Medulla oblongata (tissue), 1 donor: Measurements from ENCODE around the gene SCGB3A1.

Experiments
- DNase-seq: peaks from one replicate; pipeline ENCODE4 v3.0.0-alpha.2; 2015; ENCODE audit errors: extremely low spot score

Gene SCGB3A1, protein sequence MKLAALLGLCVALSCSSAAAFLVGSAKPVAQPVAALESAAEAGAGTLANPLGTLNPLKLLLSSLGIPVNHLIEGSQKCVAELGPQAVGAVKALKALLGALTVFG

DNA sequence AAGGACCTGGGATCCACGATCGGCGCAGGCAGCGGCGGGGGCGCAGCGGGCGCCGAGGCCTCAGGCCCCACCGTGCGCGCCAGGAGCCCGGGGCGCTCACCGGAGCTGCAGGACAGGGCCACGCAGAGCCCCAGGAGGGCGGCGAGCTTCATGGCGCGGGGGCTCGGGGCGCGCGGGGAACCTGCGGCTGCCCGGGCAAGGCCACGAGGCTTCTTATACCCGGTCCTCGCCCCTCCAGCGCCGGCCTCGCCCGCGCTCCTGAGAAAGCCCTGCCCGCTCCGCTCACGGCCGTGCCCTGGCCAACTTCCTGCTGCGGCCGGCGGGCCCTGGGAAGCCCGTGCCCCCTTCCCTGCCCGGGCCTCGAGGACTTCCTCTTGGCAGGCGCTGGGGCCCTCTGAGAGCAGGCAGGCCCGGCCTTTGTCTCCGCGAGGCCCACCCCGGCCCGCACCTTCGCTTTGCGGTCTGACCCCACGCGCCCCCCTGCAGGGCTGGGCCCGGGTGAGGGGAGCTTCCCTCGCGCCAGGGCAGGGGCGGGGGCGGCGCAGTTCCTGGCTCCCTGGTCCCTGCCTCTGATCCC is at the start of gene SCGB3A1:
Gene SCGB3A1 (minus strand): TSS at position 189 of the 577 bp plus-strand sequence. CDS start 37 bp downstream, at position 152.
- DNase-seq = no peak

DNA sequence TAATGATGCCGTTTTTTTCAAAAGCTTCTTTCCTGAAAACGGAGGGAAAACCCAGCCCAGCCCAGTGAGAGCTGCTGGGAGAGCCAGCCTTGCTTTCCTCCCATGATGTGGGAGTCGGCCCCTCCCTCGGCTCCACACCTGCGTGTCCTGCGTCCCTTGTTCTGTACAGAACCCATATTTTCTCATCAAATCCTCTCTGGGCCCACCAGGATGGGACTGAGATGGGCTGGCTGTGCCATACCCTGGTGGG is 49.2 kb upstream of the SCGB3A1 start:
- DNase-seq = no peak

DNA sequence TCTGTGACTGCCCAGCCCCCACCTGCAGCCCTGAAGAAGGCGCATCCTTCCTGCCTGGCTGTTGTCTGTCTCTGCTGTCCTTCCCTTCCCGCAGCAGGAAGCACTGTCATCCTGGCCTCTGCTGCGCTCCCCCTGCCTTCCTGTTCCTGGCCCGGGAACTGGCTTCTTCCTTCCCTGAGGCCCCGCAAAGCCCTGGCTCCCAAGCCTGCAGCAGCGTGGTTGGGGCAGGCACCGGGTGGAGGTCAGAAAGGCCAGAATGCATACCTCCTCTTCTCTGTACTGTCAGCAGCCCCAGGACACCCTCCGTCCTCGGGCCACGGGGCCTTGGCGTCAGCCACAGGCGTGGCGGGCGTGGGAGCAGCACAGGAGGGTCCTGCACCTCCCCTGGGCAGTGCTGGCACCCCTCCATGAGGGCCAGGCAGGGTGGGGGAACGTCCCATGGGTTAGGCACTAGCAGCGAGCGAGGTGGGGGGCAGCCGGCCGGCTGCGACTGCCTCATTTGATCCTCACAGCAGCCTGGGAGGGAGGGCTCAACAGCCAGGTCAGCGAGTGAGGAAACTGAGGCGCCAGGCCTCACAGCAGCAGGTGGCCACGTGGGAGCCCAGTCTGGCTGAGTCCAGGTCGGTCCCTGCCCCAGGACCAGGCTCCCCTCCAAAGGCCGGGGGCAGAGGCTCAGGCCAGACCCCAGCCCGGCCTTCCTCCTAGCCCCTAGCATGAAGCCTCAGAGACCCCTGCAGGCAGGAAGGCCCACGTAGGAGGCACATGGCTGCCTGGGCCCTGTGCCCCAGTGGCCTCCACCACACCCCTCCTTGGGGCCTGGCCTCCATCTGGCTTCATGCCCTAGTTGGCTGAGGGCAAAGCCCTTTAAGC is 48.7 kb upstream of the SCGB3A1 start:
- no peak for DNase-seq

DNA sequence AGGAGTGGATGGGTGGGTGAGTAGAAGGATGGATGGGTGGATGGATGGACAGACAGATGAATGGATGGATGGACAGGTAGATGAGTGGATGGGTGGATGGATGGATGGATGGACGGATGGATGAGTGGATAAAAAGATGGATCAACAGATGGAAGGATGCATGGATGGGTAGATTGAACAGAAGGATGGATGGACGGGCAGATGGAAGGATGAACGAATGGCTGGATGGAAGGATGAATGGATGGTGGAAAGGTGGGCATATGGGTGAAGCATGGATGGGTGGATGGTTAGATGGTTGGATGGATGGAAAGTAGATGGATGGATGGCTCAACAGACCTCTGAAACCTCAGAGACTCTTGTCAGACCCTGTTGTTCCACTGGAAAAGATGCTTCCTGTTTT is 48.0 kb upstream of the SCGB3A1 start:
- no peak for DNase-seq

- DNase-seq = no peak
Measured at GRCh38 chr5:180637962-180638680, 46.8 kb upstream of the SCGB3A1 start.

DNA sequence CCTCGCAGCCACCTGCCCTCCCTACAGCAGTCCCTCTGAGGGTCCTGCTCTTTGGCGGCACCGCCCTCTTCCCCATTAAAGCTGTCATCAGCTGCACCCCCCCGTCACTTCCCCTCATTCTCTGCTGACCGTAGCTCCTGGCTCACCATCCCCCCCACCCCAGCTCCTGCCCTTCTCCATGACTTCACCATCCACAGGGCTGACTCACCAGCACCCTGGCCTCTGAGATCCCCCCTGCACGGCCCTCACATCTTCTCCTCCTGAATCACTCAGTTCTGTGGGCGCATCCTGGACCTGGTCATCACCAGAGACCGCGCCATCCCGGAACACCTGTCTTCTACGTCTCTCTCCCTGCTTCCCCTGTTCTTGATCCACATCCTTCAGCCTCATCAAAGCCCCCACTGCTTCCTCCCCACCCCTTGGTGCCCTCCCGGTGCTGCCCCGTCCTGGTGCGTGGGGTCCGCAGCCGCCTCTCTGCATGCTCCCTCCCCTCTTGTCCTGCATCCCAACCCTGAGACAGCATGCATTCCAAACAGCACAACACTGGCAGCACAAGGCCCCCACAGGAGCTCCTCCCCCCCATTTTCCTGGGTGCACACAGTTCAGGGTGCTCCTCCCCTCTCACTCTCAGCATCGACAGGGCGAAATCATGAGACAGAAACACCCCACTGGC is 45.2 kb upstream of the SCGB3A1 start:
- DNase-seq = no peak

- DNase-seq = no peak
Measured at GRCh38 chr5:180636016-180636402, 44.7 kb upstream of the SCGB3A1 start.

DNA sequence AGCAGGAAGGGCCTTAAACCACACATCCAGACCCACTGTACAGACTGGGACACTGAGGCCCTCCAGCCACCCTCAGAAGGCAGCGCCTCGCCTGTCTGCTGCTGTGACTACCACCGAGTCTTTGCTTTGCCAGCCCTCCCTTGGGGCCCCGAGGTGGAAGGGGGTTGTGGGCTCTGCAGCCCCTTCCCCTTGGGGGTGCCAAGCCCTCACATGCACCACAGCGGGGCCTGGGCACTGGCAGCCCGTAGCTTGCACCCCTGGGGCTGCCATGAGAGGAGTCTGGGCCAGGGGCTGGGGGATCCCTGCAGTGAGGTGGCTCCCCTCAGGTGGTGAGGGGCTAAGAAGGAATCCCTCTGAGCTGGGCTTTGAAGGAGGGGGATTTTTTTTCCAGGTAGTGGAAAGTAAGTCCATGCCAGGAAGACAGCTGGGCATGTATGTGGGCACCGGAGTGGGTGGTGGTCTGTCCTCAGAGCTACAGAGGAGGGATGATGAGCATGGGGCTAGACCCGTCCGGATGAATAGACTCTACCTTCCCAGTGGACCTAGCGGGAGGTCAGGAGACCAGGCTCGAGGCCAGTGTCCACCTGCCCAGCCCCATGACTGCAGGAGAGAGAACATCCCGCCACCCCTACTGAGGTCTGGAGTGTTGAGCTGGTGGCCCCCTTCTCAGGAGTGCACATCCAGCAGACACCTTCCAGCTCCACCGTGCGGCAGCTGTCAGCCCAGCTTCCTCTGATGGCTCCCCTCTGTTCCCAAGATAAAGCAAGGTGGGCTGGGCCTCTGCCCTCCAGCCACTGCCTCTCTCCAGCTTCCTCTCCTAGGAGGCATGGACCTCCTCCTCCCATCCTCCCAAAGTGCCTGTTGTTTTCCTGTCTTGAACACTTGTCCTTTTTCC is 42.2 kb upstream of the SCGB3A1 start:
- no peak for DNase-seq

DNA sequence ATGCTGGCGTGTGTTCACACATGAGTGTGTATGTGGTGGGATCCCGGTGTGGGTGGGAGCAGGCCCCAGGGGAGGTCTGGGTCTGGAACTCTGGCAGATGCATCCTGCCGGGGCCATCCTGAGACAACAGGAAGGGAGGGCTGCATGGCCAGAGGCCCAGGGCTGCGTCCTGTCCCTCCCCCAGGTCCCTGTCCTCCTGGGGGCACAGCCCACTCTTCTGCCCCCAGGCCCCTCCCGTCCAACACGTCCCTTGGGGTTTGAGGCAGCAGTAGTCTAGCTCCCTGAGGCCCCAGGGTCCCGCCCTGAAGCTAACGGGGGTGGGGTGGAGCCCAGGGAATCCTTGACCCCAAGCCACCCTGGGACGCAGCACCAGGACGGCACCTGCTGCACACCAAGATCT is 41.5 kb upstream of the SCGB3A1 start:
- DNase-seq = no peak

DNA sequence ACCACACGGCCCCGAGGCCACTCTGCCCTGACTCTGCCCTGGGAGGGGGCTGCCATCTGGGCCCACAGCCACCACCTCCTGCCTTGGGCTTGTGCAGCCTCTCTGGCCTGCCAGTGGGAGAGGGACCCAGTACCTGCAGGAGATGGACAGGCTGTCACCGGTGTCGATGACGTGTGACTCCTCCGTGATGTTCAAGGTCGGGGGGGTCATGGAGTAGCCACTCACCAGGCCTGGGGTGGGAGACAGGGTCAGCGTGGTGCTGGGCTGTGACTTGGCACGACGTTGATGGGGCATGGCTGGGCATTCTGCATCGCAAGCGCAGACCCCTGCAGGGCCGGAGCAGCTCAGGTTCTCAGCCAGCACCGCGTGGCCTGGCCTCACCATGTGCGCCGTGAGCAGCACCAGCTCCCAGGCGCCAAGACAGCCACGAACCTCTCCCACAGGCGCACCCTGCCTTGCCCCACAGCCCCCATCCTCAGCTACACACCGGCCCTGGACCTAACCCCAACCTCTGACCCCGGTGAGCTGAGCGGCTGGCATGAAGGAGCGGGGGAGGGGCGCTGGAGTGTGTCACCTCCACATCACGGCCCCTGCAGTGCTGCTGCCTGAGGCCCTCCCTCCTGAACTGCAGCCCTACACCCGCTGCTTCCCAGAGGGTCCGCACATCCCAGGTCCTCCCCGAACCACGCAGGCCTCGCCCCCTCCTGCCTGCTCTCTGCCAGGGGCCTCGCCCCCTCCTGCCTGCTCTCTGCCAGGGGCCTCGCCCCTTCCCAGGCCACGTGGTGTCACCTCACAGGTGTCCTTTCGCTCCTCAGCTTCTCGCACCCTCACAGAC is 40.5 kb upstream of the SCGB3A1 start:
- no peak for DNase-seq

GRCh38 chr5:180630426-180630825 is 39.1 kb upstream of the SCGB3A1 start:
- DNase-seq = no peak

DNA sequence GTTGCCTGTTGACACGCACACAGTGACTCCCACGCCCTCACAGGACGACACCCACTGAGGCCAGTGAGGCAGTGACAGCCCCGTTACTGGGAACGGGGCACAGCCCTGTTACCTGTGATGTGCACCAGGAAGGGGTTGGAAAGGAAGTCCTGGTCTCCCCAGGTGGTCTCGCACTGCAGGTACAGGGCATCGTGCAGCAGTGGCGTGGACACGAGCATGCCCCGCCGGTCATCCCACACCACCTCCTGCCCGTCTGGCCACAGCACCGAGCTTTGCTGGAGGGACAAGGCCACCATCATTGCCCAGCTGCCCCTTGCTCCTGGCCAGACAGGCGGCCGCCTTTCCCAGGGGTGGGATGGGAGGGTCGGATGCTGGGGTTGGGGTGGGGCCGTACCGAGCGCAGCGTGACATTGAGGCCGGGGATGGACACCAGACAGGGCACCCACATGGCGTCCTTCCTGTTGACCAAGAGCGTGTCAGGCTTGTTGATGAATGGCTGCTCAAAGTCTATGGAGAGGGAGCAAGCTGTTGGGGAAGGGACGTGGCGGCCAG is 38.6 kb upstream of the SCGB3A1 start:
- DNase-seq = no peak

DNA sequence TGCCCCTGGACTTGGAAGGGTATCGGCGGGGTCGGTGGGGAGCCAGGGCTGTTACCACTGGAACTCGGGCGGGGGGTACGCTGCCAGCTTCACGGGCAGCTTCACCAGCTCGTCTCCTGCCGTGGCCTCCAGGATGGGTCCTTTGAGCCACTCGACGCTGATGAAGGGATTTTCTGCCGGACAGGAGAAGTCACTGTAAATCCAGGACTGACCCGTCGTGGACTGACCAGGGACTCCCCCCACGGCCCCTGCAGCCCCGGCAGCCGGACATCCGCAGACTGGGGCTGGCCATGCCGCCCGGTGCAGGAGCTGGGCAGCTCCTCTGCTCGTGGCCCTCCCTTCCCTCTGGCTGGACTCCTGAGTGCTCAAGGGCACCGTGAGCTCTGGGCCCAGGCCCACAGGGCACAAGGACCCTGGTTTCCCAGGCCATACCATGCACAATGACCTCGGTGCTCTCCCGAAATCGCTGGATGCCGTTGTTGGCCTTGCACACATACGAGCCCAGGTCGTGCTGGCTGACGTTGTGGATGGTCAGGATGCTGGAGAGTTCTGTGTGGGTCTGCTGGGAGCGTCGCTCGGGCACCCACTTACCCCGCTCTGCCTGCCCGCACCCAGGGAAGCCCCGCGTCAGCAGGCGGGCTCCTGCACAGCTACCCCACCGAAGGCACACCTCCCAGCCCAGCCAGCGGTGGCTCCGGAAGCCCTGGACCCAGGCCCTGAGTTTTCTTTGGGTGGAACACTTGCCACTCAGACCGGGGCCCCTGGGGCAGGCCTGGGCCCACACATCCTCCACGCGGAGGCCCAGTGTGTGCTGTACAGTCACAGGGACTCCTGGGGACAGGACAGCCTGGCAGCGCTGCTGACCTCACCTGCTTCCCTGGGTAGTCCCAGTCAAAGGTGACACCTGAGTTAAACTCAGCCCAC is 37.8 kb upstream of the SCGB3A1 start:
- no peak for DNase-seq

DNA sequence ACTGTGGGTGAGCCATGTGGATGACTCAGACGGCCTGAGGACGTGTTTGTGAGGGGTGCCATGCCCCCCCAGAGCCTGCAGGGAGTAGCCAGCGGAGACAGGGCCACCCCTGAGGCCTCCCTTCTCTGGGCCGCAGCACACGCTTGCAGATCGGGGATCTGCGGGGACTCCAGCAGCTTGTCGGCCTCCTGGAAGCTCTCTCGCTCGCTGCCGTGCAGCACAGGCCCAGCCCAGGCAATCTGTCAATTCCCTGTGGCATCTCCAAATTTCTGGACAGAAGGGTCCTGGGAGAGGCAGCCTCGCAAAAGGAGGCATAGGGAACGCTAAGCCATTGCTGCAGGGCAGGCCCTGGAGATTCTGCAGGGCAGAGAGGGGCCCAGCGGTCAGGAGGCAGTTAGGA is 36.9 kb upstream of the SCGB3A1 start:
- no peak for DNase-seq

DNA sequence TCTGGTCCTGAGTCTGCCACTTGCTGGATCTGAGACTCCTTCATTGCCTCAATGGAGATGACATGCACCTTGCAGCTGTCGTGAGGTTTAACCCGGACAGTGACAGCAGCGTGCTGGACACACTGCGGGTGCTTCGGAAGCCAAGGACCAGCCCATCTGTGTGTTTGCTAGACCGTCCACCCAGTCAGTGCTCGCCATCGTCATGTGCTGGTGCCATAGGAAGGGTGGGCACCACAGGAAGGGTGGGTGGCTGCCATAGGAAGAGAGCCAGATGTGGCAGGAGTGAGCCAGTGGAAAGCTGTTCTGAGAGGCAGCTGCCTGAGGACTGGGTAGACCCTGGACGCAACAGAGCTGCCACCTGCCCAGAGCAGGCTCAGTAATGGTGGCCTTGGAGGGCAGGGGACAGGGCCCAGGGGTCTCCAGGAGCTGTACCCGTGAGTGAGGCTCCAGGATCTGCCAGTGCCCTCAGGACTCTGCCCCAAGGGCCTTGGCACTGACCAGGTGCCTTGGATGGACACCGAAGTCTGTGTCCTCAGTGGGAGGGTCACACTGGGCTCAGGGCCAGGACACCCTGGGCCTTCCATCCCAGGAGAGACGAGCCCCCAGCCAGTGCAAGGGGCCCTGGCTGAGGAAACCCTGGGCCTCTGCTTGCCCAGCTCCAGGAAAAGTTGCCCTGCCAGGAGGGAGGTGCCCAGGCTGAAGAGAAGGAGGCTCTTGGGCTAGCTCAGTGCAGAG is 36.3 kb upstream of the SCGB3A1 start:
- DNase-seq = no peak

DNA sequence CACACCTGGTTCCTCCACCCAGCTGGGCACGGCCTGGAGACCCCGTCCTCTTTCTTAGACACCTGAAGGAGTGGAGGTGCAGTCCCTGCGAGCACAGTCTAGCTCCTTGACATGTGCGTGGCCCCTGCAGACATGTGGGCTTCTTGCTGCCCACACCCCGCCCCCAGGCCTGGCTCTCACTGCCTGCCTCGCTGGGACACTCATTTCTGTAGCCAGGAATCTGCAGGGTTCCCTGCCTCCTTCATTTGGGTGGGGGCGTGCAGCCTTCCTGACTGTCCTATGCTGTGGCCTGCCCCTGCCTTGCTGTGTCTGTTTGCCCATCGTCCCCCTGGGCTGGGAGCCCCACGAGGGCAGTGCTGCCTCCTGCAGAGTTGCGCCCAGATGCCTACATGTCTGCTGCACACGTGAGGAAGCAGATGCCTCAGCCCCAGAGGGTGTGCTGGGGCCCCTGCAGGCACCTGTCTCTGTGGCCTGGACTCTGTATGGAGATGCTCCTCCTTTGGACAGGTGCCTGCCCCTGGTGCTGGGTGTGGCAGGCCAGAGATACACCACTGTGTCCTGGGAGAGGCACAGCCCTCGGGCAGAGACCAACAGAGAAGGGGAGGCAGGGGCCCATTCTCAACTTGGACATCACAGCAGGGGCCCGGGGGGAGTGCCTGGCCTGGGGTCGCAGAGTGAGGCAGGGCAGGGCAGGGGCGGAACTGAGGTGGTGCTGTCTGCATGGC is 35.5 kb upstream of the SCGB3A1 start:
- no peak for DNase-seq

DNA sequence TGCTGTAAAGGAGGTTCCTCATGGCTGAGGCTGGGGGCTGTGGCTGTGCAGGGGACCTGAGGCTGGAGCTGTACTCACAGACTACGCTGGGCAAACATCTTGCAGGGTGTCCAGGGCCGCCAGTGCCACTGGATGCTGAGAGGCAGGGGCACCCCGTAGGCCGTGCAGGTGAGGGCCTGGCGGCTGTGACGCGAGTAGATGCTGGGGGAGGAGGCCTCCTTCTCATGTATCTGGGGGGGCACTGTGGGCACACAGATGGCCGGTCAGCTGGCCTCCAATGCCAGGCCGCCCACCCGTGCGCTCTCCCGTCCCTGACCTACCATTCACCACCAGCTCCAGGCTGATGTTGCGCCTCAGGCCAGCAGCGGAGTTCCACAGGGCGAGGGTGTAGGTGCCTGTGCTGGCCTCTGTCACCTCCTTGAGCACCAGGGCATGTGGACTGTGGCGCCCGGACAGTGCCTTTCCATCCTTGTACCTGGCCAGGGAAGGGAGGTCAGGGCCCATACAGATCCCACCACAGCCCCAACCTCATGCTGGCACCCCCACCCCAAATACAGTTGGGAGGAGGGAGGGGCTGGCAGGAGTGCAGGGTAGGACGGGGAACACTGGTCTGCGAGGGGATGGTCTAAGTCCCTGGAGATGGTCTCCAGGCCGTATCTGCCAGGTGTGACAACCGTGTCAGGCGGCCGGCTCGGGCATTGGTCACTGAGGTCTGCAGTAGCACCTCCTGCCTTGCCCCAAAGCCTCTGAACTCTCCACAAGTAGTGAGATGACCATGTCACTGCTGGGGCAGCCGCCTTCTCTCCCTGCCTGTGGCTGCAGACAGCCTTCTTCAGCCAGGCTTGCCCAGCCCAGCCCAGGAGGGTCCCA is 34.7 kb upstream of the SCGB3A1 start:
- no peak for DNase-seq
